ENCODE results near the gene UBE2F.

Gene UBE2F

DNA sequence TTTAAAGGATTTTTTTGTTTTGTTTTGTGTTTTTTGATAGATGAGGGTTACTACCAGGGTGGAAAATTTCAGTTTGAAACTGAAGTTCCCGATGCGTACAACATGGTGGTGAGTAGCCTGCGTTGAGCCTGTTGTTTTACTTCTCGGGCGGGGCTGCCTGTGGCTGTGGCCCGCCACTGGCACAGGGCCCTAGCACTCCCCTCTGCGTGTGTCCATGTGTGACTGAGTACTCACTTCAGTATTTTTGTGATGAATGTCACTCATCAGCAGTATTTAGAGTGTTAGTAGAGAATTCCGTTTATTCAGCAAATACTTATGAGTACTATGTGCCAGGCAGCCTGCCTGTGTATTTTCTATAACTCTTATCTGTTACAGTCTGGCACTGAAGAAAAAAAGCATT lies 49.7 kb downstream of the UBE2F start:
- peaks cover 2% of the 10 kb centered on the region for H3K79me1 ChIP-seq (ENCODE audit: low read length)
- H4K5ac ChIP-seq (ENCODE audit: low read length) = no peak overlapping the region
- no peak overlapping the region for H3K23ac ChIP-seq (ENCODE audit: low read length)
- H3K27ac ChIP-seq (ENCODE audit: low read depth, low read length) = no peak overlapping the region
- DNase-seq = no peak
- H3K4ac ChIP-seq (ENCODE audit: low read depth, low read length) = no peak overlapping the region
- H3K18ac ChIP-seq (ENCODE audit: low read length) = no peak overlapping the region
- no CpG with 5 or more reads among the region's 8 CpGs for WGBS (ENCODE audit: extremely low coverage, insufficient coverage, low lambda C conversion rate)
- no peaks in the 10 kb centered on the region for H3K27me3 ChIP-seq (ENCODE audit: insufficient read depth, low read length, poor library complexity)
- H2AK5ac ChIP-seq (ENCODE audit: low read length) = no peak overlapping the region
- H3K9ac ChIP-seq (ENCODE audit: low read length) = no peak overlapping the region
- no peak overlapping the region for H3K4me2 ChIP-seq (ENCODE audit: low read length)
- no peak overlapping the region for H2BK120ac ChIP-seq (ENCODE audit: low read depth, low read length)
- no peak overlapping the region for H2BK5ac ChIP-seq (ENCODE audit: low read length)
- H2BK15ac ChIP-seq (replicated peaks; ENCODE audit: low read depth) = no peak overlapping the region
- no peaks in the 10 kb centered on the region for H3K36me3 ChIP-seq (ENCODE audit: control insufficient read depth, insufficient read depth, low read length)
- H3K79me2 ChIP-seq (ENCODE audit: control insufficient read depth, insufficient read depth, low read length) = no peaks in the 10 kb centered on the region
- no peak overlapping the region for H4K8ac ChIP-seq (ENCODE audit: low read depth, low read length)
- H3K4me1 ChIP-seq (ENCODE audit: control insufficient read depth, low read depth, low read length) = no peaks in the 10 kb centered on the region
- no peak overlapping the region for H3K56ac ChIP-seq (ENCODE audit: low read length)
- no peak overlapping the region for H3K4me3 ChIP-seq (ENCODE audit: low read length)

DNA sequence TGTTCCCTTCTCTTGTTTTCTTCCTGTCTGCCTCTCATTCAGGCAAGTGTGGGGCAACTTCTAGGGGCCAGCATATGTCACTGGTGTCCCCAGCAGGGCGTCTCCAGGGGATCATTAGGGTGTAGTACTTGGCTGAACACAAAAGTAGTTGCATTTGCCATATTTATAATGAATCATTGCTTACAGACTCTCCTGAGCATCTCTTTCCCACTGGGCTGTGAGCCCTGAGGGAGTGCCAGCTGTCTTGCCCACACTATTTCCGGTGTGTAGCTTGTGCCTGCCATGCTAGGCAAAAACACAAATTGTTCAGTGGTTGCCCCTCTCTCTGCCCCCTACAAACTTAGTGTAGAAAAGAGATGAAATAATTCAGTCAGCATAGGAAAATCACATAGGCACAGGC lies 53.1 kb downstream of the UBE2F start:
- WGBS (ENCODE audit: extremely low coverage, insufficient coverage, low lambda C conversion rate) = no CpG with 5 or more reads among the region's 2 CpGs
- Histone ChIP-seq H3K18ac (ENCODE audit: low read length) (no peak overlapping the region), H3K27ac (ENCODE audit: low read depth, low read length) (no peak overlapping the region), H3K36me3 (ENCODE audit: control insufficient read depth, insufficient read depth, low read length) (no peaks in the 10 kb centered on the region), H3K4me3 (ENCODE audit: low read length) (no peak overlapping the region), H2AK5ac (ENCODE audit: low read length) (no peak overlapping the region), H3K23ac (ENCODE audit: low read length) (no peak overlapping the region), H2BK120ac (ENCODE audit: low read depth, low read length) (no peak overlapping the region), H2BK15ac (replicated peaks; ENCODE audit: low read depth) (no peak overlapping the region), H4K8ac (ENCODE audit: low read depth, low read length) (no peak overlapping the region), H3K4ac (ENCODE audit: low read depth, low read length) (no peak overlapping the region), H2BK5ac (ENCODE audit: low read length) (no peak overlapping the region), H3K4me2 (ENCODE audit: low read length) (no peak overlapping the region), H3K27me3 (ENCODE audit: insufficient read depth, low read length, poor library complexity) (no peaks in the 10 kb centered on the region), H3K79me1 (ENCODE audit: low read length) (peaks cover 2% of the 10 kb centered on the region), H3K79me2 (ENCODE audit: control insufficient read depth, insufficient read depth, low read length) (no peaks in the 10 kb centered on the region), H3K9ac (ENCODE audit: low read length) (no peak overlapping the region), H3K56ac (ENCODE audit: low read length) (no peak overlapping the region), H4K5ac (ENCODE audit: low read length) (no peak overlapping the region), H3K4me1 (ENCODE audit: control insufficient read depth, low read depth, low read length) (no peaks in the 10 kb centered on the region)
- DNase-seq = no peak

DNA sequence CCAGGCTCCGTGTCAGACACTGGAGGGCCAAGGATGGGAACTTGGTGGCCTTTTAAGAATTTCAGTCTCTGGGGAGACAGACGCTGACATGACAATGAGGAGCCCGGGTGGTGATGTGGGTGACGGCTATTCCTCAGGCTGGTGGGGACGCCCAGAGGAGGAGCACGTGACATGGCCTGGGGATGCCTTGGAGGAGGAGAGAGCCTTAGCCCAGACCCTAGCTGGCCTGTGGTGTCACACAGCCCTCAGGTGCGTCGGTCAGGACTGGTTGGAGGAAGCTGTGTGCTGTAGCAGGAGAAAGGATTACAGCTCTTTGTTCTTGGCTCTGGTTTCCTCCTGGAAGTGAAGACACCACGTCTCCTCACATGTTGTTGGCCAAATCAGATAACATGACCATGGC lies 54.0 kb downstream of the UBE2F start:
- no peak overlapping the region for H2BK15ac ChIP-seq (replicated peaks; ENCODE audit: low read depth)
- no peak overlapping the region for H3K56ac ChIP-seq (ENCODE audit: low read length)
- H3K79me2 ChIP-seq (ENCODE audit: control insufficient read depth, insufficient read depth, low read length) = no peaks in the 10 kb centered on the region
- no peaks in the 10 kb centered on the region for H3K27me3 ChIP-seq (ENCODE audit: insufficient read depth, low read length, poor library complexity)
- H3K23ac ChIP-seq (ENCODE audit: low read length) = no peak overlapping the region
- H3K36me3 ChIP-seq (ENCODE audit: control insufficient read depth, insufficient read depth, low read length) = no peaks in the 10 kb centered on the region
- H3K9ac ChIP-seq (ENCODE audit: low read length) = no peak overlapping the region
- no peak overlapping the region for H4K5ac ChIP-seq (ENCODE audit: low read length)
- H3K18ac ChIP-seq (ENCODE audit: low read length) = no peak overlapping the region
- H3K4me1 ChIP-seq (ENCODE audit: control insufficient read depth, low read depth, low read length) = no peaks in the 10 kb centered on the region
- no peak overlapping the region for H2AK5ac ChIP-seq (ENCODE audit: low read length)
- no peak overlapping the region for H3K27ac ChIP-seq (ENCODE audit: low read depth, low read length)
- H2BK5ac ChIP-seq (ENCODE audit: low read length) = no peak overlapping the region
- no peak overlapping the region for H3K4me2 ChIP-seq (ENCODE audit: low read length)
- no peak overlapping the region for H2BK120ac ChIP-seq (ENCODE audit: low read depth, low read length)
- H4K8ac ChIP-seq (ENCODE audit: low read depth, low read length) = no peak overlapping the region
- no peak for DNase-seq
- no peak overlapping the region for H3K4me3 ChIP-seq (ENCODE audit: low read length)
- WGBS (ENCODE audit: extremely low coverage, insufficient coverage, low lambda C conversion rate) = no CpG with 5 or more reads among the region's 9 CpGs
- peaks cover 2% of the 10 kb centered on the region for H3K79me1 ChIP-seq (ENCODE audit: low read length)
- no peak overlapping the region for H3K4ac ChIP-seq (ENCODE audit: low read depth, low read length)

DNA sequence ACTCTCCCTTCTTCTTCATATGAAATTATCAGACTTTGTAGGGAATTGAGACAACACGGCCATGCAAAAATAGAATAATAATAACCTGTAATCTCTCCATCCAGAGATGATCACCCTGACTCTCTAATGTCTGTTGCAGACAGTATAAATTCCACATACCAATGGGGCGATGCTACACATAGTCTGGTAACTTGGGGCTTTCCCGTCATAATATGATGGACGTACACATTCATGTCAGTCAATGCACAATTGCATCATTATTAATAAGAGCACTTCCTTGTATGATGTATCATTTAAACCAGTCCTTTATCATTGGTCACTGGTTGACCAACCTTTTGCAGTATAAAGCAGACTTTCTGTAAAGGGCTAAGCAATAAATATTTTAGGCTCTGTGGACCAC lies 54.5 kb downstream of the UBE2F start:
- no peak overlapping the region for H3K23ac ChIP-seq (ENCODE audit: low read length)
- H3K36me3 ChIP-seq (ENCODE audit: control insufficient read depth, insufficient read depth, low read length) = no peaks in the 10 kb centered on the region

DNA sequence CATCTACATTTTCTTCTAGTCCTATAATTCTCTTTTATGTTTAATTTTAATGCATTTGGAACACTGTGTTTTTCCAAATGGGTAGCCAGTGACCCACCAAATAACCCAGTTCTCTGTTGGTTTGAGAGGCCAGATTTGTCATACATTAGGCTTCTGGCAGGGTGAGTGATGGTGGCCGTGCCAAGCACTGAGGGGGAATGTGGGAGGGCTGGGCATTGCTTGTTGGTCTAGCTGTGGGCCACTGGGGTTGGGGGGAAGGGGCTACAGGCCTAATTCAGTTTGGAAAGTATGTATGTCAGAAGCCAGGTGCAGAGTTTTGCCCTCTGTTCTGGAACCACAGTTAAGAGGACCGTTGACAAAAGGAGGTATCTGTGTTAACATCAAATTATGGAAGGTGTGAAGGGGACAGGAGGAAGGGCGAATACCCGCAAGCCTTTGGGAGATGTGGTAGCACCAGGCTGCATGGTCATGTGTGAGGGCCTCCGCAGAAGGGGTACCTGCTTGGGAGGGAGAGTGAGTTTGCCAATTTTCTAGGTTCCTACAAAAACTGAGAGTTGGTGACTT lies 55.9 kb downstream of the UBE2F start:
- Histone ChIP-seq H2AK5ac (ENCODE audit: low read length) (no peak overlapping the region), H3K27ac (ENCODE audit: low read depth, low read length) (no peak overlapping the region), H3K4me1 (ENCODE audit: control insufficient read depth, low read depth, low read length) (no peaks in the 10 kb centered on the region), H3K9ac (ENCODE audit: low read length) (no peak overlapping the region), H4K5ac (ENCODE audit: low read length) (no peak overlapping the region), H3K79me2 (ENCODE audit: control insufficient read depth, insufficient read depth, low read length) (no peaks in the 10 kb centered on the region), H3K4me2 (ENCODE audit: low read length) (no peak overlapping the region), H2BK120ac (ENCODE audit: low read depth, low read length) (no peak overlapping the region), H3K23ac (ENCODE audit: low read length) (no peak overlapping the region), H3K56ac (ENCODE audit: low read length) (no peak overlapping the region), H3K27me3 (ENCODE audit: insufficient read depth, low read length, poor library complexity) (no peaks in the 10 kb centered on the region), H3K4me3 (ENCODE audit: low read length) (no peak overlapping the region), H3K36me3 (ENCODE audit: control insufficient read depth, insufficient read depth, low read length) (no peaks in the 10 kb centered on the region), H3K18ac (ENCODE audit: low read length) (no peak overlapping the region), H3K4ac (ENCODE audit: low read depth, low read length) (no peak overlapping the region), H2BK5ac (ENCODE audit: low read length) (no peak overlapping the region), H2BK15ac (replicated peaks; ENCODE audit: low read depth) (no peak overlapping the region), H3K79me1 (ENCODE audit: low read length) (peaks cover 2% of the 10 kb centered on the region), H4K8ac (ENCODE audit: low read depth, low read length) (no peak overlapping the region)
- DNase-seq = no peak
- no CpG with 5 or more reads among the region's 5 CpGs for WGBS (ENCODE audit: extremely low coverage, insufficient coverage, low lambda C conversion rate)

More for the DNA sequence above, 54.5 kb downstream of the UBE2F start:
- Histone ChIP-seq H3K18ac (ENCODE audit: low read length) (no peak overlapping the region), H4K5ac (ENCODE audit: low read length) (no peak overlapping the region), H3K4me2 (ENCODE audit: low read length) (no peak overlapping the region), H3K4ac (ENCODE audit: low read depth, low read length) (no peak overlapping the region), H3K27ac (ENCODE audit: low read depth, low read length) (no peak overlapping the region), H2BK15ac (replicated peaks; ENCODE audit: low read depth) (no peak overlapping the region), H3K79me1 (ENCODE audit: low read length) (peaks cover 2% of the 10 kb centered on the region), H4K8ac (ENCODE audit: low read depth, low read length) (no peak overlapping the region), H3K56ac (ENCODE audit: low read length) (no peak overlapping the region), H3K79me2 (ENCODE audit: control insufficient read depth, insufficient read depth, low read length) (no peaks in the 10 kb centered on the region), H3K4me1 (ENCODE audit: control insufficient read depth, low read depth, low read length) (no peaks in the 10 kb centered on the region), H2BK120ac (ENCODE audit: low read depth, low read length) (no peak overlapping the region), H3K9ac (ENCODE audit: low read length) (no peak overlapping the region), H3K27me3 (ENCODE audit: insufficient read depth, low read length, poor library complexity) (no peaks in the 10 kb centered on the region), H2BK5ac (ENCODE audit: low read length) (no peak overlapping the region), H2AK5ac (ENCODE audit: low read length) (no peak overlapping the region), H3K4me3 (ENCODE audit: low read length) (no peak overlapping the region)
- WGBS (ENCODE audit: extremely low coverage, insufficient coverage, low lambda C conversion rate) = no CpG with 5 or more reads among the region's 4 CpGs
- no peak for DNase-seq

DNA sequence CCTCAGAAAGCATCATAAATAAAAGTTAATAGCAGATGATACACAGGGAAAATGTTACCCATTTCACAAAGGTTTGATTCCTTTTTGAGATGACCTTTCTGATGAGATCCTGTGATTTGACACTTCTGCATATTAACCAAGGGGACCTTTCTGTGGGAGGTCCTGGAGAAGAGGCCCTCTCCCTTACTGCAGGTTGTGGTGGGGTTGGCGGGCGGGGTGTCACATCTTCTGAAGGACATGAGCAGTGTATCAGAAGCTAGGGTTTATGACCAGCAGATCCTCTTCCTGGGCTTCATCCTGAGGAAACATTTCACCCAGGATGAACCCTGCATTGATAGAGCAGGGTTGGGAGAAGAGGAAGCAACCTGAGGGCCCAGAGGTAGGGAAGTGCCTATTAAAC lies 56.8 kb downstream of the UBE2F start:
- H4K8ac ChIP-seq (ENCODE audit: low read depth, low read length) = no peak overlapping the region
- H3K27ac ChIP-seq (ENCODE audit: low read depth, low read length) = no peak overlapping the region
- H3K18ac ChIP-seq (ENCODE audit: low read length) = no peak overlapping the region
- H3K27me3 ChIP-seq (ENCODE audit: insufficient read depth, low read length, poor library complexity) = no peaks in the 10 kb centered on the region
- no peak overlapping the region for H4K5ac ChIP-seq (ENCODE audit: low read length)
- no peak overlapping the region for H3K9ac ChIP-seq (ENCODE audit: low read length)
- no peaks in the 10 kb centered on the region for H3K79me2 ChIP-seq (ENCODE audit: control insufficient read depth, insufficient read depth, low read length)
- no CpG with 5 or more reads among the region's 2 CpGs for WGBS (ENCODE audit: extremely low coverage, insufficient coverage, low lambda C conversion rate)
- H2BK5ac ChIP-seq (ENCODE audit: low read length) = no peak overlapping the region
- no peak overlapping the region for H3K23ac ChIP-seq (ENCODE audit: low read length)
- H3K4me1 ChIP-seq (ENCODE audit: control insufficient read depth, low read depth, low read length) = no peaks in the 10 kb centered on the region
- H3K79me1 ChIP-seq (ENCODE audit: low read length) = peaks cover 2% of the 10 kb centered on the region
- H3K56ac ChIP-seq (ENCODE audit: low read length) = no peak overlapping the region
- H2BK120ac ChIP-seq (ENCODE audit: low read depth, low read length) = no peak overlapping the region
- H3K4ac ChIP-seq (ENCODE audit: low read depth, low read length) = no peak overlapping the region
- no peak overlapping the region for H3K4me3 ChIP-seq (ENCODE audit: low read length)
- H3K4me2 ChIP-seq (ENCODE audit: low read length) = no peak overlapping the region
- H2BK15ac ChIP-seq (replicated peaks; ENCODE audit: low read depth) = no peak overlapping the region
- H3K36me3 ChIP-seq (ENCODE audit: control insufficient read depth, insufficient read depth, low read length) = no peaks in the 10 kb centered on the region
- DNase-seq = no peak
- no peak overlapping the region for H2AK5ac ChIP-seq (ENCODE audit: low read length)
